Osteoblast (primary cell): ENCODE measurements around the gene GPRC5D. TPM values are rescaled to one million over a fixed set of nuclear protein-coding genes. Genes with fewer than 3 reads are reported as not detected.
A peak's percentile ranks its signal among the peaks of the same experiment; 100 is the strongest.

Experiments used
- DNase-seq: peaks from one replicate; pipeline ENCODE4 v3.0.0; 2011; ENCODE audit warnings: low spot score, mixed read lengths; ENCODE audit not compliant: insufficient read length; ENCODE audit errors: missing footprints
- H2AFZ ChIP-seq: 2 replicates; pipeline ENCODE4 v1.6.0; 2011; ENCODE audit warnings: mild to moderate bottlenecking, low read length
- H3K27ac ChIP-seq: 2 replicates; pipeline ENCODE4 v1.5.1; 2011; ENCODE audit warnings: mild to moderate bottlenecking, low read depth, low read length, moderate library complexity
- H3K27me3 ChIP-seq: 2 replicates; pipeline ENCODE4 v1.6.0; 2012; ENCODE audit warnings: mild to moderate bottlenecking, control low read depth, inconsistent platforms, low read length, moderate library complexity; ENCODE audit not compliant: insufficient read depth
- H3K36me3 ChIP-seq: 2 replicates; pipeline ENCODE4 v1.5.1; 2011; ENCODE audit warnings: mild to moderate bottlenecking, low read length, control low read depth, moderate library complexity; ENCODE audit not compliant: insufficient read depth
- H3K4me1 ChIP-seq: 2 replicates; pipeline ENCODE4 v1.5.1; 2011; ENCODE audit warnings: mild to moderate bottlenecking, low read length, control low read depth, moderate library complexity; ENCODE audit not compliant: insufficient read depth
- H3K4me2 ChIP-seq: 2 replicates; pipeline ENCODE4 v1.6.0; 2011; ENCODE audit warnings: mild to moderate bottlenecking, low read length; ENCODE audit not compliant: insufficient read depth
- H3K4me3 ChIP-seq: fragments of 200-600 bp; sonication (generic); 3 replicates; pipeline ENCODE4 v1.5.1; 2012; ENCODE audit warnings: mild to moderate bottlenecking, low read length, inconsistent platforms; ENCODE audit not compliant: insufficient read depth
- H3K79me2 ChIP-seq: 2 replicates; pipeline ENCODE4 v1.6.0; 2012; ENCODE audit warnings: mild to moderate bottlenecking, low read length, control low read depth, inconsistent platforms; ENCODE audit not compliant: insufficient read depth
- H3K9me3 ChIP-seq: 2 replicates; pipeline ENCODE4 v1.5.1; 2011; ENCODE audit warnings: low read depth, low read length, control low read depth
- H4K20me1 ChIP-seq: 2 replicates; pipeline ENCODE4 v1.6.0; 2012; ENCODE audit warnings: mild to moderate bottlenecking, low read length, control low read depth; ENCODE audit not compliant: insufficient read depth
- total RNA-seq: library from RNA; depleted of rRNA; stranded (reverse); fragments of >200 nt; gene quantifications from 2 replicates; pipeline ENCODE4 v1.2.3, GENCODE V29; 2012
- TF ChIP-seq, protein P1 (sequence below): IDR thresholded peaks from 2 replicates; pipeline ENCODE4 v1.5.1; 2011; ENCODE audit warnings: mild to moderate bottlenecking, low read depth, low read length, moderate library complexity; ENCODE audit errors: extremely low read depth

The GPRC5D gene
- total RNA-seq, 1 donor, result not detected

DNA sequence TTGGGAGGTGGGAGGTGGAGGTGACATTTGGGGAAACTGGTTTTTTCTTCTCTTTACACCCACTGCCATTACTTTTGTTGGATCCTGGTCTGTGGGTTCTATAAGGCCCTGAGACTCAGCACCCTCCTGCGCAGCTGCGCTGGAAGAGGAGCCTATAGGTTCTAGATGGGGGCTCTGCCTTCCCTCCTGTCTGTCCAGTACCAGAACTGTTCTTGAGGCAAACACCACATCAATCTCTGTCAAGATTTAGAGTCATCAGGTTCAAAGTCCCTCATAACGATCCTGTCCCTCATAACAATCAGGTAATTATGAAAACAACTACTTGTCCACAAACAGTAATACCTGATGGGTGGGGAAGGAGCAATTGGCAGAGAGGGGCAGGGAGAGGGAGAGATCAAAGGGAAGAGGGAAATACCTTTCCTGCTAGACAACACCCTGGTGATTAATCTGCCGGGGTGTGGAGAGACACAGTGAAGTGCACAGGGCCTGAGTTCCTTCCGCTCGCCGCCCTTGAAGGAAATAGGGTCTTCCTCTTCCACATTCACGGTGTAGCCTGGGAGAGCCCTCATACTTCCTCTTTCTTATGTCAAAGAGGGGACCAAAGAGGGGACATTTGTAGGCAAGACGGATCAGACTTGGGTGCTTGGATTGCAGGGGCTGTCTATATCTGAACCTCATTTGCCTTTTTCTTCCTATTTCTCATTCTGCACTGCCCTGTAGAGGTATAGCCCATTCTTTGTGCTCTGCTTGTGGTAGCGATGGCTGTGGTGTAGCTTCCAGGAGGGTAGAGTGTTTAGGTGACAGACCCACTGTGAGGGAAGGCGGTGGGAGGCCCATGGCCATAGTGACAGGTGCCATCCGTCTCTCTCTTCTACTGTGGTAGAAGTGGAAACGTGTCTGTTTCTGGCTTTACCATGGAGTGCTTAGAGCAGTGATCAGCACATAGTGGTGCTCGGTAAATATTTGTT lies 48.0 kb downstream of the GPRC5D start:
- TF ChIP-seq, protein P1, sequence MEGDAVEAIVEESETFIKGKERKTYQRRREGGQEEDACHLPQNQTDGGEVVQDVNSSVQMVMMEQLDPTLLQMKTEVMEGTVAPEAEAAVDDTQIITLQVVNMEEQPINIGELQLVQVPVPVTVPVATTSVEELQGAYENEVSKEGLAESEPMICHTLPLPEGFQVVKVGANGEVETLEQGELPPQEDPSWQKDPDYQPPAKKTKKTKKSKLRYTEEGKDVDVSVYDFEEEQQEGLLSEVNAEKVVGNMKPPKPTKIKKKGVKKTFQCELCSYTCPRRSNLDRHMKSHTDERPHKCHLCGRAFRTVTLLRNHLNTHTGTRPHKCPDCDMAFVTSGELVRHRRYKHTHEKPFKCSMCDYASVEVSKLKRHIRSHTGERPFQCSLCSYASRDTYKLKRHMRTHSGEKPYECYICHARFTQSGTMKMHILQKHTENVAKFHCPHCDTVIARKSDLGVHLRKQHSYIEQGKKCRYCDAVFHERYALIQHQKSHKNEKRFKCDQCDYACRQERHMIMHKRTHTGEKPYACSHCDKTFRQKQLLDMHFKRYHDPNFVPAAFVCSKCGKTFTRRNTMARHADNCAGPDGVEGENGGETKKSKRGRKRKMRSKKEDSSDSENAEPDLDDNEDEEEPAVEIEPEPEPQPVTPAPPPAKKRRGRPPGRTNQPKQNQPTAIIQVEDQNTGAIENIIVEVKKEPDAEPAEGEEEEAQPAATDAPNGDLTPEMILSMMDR, result no peak
- Histone ChIP-seq H2AFZ (no peak overlapping the region), H3K4me1 (peaks cover 35% of the 10 kb centered on the region), H3K27ac (no peak overlapping the region), H3K79me2 (peaks cover 10% of the 10 kb centered on the region), H4K20me1 (no peaks in the 10 kb centered on the region), H3K4me3 (no peak overlapping the region), H3K36me3 (peaks cover 6% of the 10 kb centered on the region), H3K4me2 (no peak overlapping the region), H3K27me3 (no peaks in the 10 kb centered on the region), H3K9me3 (no peaks in the 10 kb centered on the region)
- peak; percentile 42 for DNase-seq

DNA sequence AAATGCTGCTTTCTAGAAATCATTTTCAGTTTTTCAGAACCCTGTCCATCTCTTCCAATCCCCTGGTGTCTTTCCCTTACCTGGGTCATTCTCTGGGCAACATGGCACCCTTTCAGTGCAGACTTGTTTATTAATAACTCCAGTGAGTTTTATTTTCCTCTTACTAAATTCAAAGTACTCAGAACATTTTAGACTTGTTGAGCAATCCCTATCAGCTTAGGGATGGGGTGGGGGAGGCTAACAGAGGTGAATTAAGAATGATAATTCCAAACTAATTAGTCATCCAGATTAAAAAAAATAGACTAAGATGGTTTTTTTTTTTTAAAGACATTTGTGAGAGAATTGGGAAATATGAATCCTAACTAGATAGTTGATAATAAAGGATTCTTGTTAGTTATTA lies 49.9 kb downstream of the GPRC5D start:
- H3K4me1 ChIP-seq, result peaks cover 36% of the 10 kb centered on the region
- H3K27me3 ChIP-seq, result no peaks in the 10 kb centered on the region
- peak overlapping the region; percentile 14 for H3K4me3 ChIP-seq

DNA sequence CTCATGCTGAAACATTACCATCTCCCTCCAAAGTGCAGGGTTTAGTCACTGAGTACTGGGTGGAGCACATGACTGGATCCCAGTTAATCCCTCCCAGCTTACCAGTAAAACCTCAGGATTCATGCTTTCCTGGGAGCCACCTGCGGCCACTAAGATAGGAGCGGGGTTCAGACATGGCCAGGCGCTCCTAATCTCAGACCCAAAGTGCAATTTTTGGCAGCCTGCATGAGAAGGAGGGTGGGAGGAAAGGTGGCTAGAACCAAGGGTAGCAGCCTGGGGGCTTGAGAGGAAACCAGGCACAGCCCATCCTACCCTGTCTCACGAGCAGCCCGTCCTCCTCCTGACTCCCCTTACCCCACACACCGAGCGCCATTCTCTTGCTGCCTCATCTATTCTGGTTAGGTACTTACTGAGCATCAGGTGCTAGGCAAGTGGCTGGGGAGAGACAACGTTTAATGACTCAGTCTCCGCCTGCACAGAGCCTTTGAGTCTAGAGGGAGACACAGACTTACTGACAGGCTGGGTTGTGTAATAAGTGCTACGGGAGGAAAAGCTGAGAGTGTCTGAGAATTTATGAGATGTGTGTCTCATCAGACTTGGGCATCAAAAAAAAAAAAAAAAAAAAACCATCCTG lies 50.7 kb downstream of the GPRC5D start:
- H3K27ac ChIP-seq, result peak overlapping the region; percentile 90
- TF ChIP-seq, protein P1, result no peak
- no peaks in the 10 kb centered on the region for H4K20me1 ChIP-seq
- no peak overlapping the region for H2AFZ ChIP-seq
- H3K4me1 ChIP-seq, result peaks cover 41% of the 10 kb centered on the region
- peak overlapping the region; percentile 43 for H3K4me3 ChIP-seq
- H3K9me3 ChIP-seq, result no peaks in the 10 kb centered on the region
- H3K27me3 ChIP-seq, result no peaks in the 10 kb centered on the region
- DNase-seq, result peak; percentile 86
- peak overlapping the region; percentile 80 for H3K4me2 ChIP-seq
- H3K79me2 ChIP-seq, result peaks cover 8% of the 10 kb centered on the region
- no peaks in the 10 kb centered on the region for H3K36me3 ChIP-seq

More for the DNA sequence above, 49.9 kb downstream of the GPRC5D start:
- no peak overlapping the region for H2AFZ ChIP-seq
- peak overlapping the region; percentile 90 for H3K27ac ChIP-seq
- no peaks in the 10 kb centered on the region for H3K36me3 ChIP-seq
- H3K79me2 ChIP-seq, result peaks cover 8% of the 10 kb centered on the region
- peak; percentile 82 for DNase-seq
- no peaks in the 10 kb centered on the region for H4K20me1 ChIP-seq
- peak overlapping the region; percentile 80 for H3K4me2 ChIP-seq
- no peaks in the 10 kb centered on the region for H3K9me3 ChIP-seq
- TF ChIP-seq, protein P1, result no peak

DNA sequence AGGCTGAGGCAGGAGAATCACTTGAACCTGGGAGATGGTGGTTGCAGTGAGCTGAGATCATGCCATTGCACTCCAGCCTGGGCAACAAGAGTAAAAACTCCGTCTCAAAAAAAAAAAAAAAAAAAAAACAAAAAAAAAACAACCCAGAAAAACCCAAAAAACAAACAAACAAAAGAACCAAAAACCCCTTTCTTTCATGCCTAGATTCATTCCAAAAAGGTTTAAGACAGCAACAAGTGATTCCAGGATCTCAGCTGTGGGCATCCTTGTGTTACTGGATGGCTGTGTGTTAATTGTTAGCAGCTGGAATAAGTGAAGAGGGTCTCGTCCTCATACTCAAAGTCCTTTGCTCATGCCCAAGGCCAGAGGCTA lies 51.2 kb downstream of the GPRC5D start:
- Histone ChIP-seq H3K79me2 (peaks cover 8% of the 10 kb centered on the region), H3K9me3 (no peaks in the 10 kb centered on the region), H4K20me1 (no peaks in the 10 kb centered on the region), H3K27ac (peak overlapping the region; percentile 90), H3K27me3 (no peaks in the 10 kb centered on the region), H3K4me3 (no peak overlapping the region), H2AFZ (no peak overlapping the region), H3K4me2 (peak overlapping the region; percentile 80), H3K36me3 (no peaks in the 10 kb centered on the region), H3K4me1 (peaks cover 41% of the 10 kb centered on the region)
- TF ChIP-seq, protein P1, result no peak
- no peak for DNase-seq
